ENCODE data around the gene IFNA8. TPM values are rescaled to one million over a fixed set of nuclear protein-coding genes. Genes with fewer than 3 reads are reported as not detected.
"Not testable (repeated sequence)": the region's sequence is repeated elsewhere in the genome, so short reads cannot be mapped to it uniquely, and the experiment has no call there.

Gene IFNA8
- total RNA-seq (2021; fragmentation: NEBNext Ultra II Directional; extraction: Animal tissue kit (Norgen Biotek cat#: 25700)): not detected
- long read RNA-seq: 0 reads

DNA sequence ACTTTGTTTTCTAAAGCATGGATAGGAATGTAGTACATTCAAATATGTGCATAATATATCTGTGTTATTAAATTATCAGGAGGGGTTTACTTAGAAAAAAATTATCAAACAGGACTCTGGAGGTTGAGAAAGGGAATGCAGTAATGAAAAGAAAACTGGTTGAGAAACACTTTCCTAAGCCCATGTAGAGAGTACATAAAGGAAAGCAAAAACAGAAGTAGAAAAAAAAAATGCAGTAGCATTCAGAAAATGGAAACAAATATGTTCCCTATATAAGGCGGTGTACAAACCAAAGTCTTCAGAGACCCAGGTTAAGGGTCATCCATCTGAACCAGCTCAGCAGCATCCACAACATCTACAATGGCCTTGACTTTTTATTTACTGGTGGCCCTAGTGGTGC lies at the start of gene IFNA8:
TSS of gene IFNA8 (plus strand) at position 301 of the 400 bp plus-strand sequence. CDS start at position 361, 60 bp downstream.
- TF ChIP-seq, protein P1, sequence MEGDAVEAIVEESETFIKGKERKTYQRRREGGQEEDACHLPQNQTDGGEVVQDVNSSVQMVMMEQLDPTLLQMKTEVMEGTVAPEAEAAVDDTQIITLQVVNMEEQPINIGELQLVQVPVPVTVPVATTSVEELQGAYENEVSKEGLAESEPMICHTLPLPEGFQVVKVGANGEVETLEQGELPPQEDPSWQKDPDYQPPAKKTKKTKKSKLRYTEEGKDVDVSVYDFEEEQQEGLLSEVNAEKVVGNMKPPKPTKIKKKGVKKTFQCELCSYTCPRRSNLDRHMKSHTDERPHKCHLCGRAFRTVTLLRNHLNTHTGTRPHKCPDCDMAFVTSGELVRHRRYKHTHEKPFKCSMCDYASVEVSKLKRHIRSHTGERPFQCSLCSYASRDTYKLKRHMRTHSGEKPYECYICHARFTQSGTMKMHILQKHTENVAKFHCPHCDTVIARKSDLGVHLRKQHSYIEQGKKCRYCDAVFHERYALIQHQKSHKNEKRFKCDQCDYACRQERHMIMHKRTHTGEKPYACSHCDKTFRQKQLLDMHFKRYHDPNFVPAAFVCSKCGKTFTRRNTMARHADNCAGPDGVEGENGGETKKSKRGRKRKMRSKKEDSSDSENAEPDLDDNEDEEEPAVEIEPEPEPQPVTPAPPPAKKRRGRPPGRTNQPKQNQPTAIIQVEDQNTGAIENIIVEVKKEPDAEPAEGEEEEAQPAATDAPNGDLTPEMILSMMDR (IDR thresholded peaks at IDR 0.05): no peak

GRCh38 chr9:21362287-21362686 lies 46.6 kb upstream of the IFNA8 start:
- no peaks in the 10 kb centered on the region for H3K9me3 Mint-ChIP-seq
- no peaks in the 10 kb centered on the region; the same call in 1 of the 2 replicates for H3K4me1 Mint-ChIP-seq (ENCODE audit: low read depth)
- TF ChIP-seq, protein P1 (IDR thresholded peaks at IDR 0.05): no peak
- H3K36me3 Mint-ChIP-seq (ENCODE audit: low read depth): no peaks in the 10 kb centered on the region
- peaks cover 36% of the 10 kb centered on the region for H3K27me3 Mint-ChIP-seq (ENCODE audit: insufficient read depth)
- H3K27ac Mint-ChIP-seq: no peak overlapping the region
- no peak for DNase-seq
- H3K4me3 Mint-ChIP-seq: no peak overlapping the region

More for the DNA sequence above, at the start of gene IFNA8:
- no peaks in the 10 kb centered on the region for H3K36me3 Mint-ChIP-seq (ENCODE audit: low read depth)
- peaks cover 31% of the 10 kb centered on the region for H3K27me3 Mint-ChIP-seq (ENCODE audit: insufficient read depth)
- H3K27ac Mint-ChIP-seq: no peak within 1 kb of the TSS
- H3K4me3 Mint-ChIP-seq: no peak within 1 kb of the TSS
- no peak for DNase-seq
- H3K9me3 Mint-ChIP-seq: no peaks in the 10 kb centered on the region
- no peaks in the 10 kb centered on the region for H3K4me1 Mint-ChIP-seq (ENCODE audit: low read depth)

- H3K27ac Mint-ChIP-seq; H3K36me3 Mint-ChIP-seq (ENCODE audit: low read depth); H3K4me1 Mint-ChIP-seq (ENCODE audit: low read depth); H3K4me3 Mint-ChIP-seq; DNase-seq; H3K9me3 Mint-ChIP-seq: not testable (repeated sequence)
- H3K27me3 Mint-ChIP-seq (ENCODE audit: insufficient read depth): peaks cover 14% of the 10 kb centered on the region
These were observed 41.7 kb upstream of the IFNA8 start for GRCh38 chr9:21367169-21367568.

DNA sequence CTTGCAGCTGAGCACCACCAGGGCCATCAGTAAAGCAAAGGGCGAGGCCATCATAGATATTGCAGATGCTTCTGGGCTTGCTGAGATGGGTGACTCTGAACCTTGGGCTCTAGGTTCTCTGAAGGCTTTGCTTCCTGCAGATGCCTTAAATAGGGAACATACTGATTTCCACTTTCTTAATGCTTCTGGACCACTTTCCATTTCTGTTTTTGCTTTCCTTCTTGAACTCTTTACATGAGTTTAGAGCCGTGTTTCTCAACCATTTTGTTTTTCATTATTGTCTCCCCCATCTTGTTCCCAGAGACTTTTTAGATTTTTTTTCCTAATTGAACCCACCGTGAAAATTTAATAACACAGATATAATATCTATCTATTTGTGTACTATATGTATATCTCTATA lies 41.0 kb upstream of the IFNA8 start, which contains the start of gene IFNA13:
TSS of gene IFNA13 (minus strand) at position 101 of the 400 bp plus-strand sequence. CDS start at position 54, 47 bp downstream.
- Mint-ChIP-seq H3K9me3 (no peaks in the 10 kb centered on the region), H3K36me3 (ENCODE audit: low read depth) (no peaks in the 10 kb centered on the region), H3K27ac (no peak within 1 kb of the TSS), H3K4me1 (ENCODE audit: low read depth) (no peaks in the 10 kb centered on the region), H3K27me3 (ENCODE audit: insufficient read depth) (peaks cover 14% of the 10 kb centered on the region), H3K4me3 (no peak within 1 kb of the TSS)
- TF ChIP-seq, protein P1 (IDR thresholded peaks at IDR 0.05): no peak
- no peak for DNase-seq

GRCh38 chr9:21371467-21371866 lies 37.5 kb upstream of the IFNA8 start:
- H3K9me3 Mint-ChIP-seq; H3K27ac Mint-ChIP-seq; H3K27me3 Mint-ChIP-seq (ENCODE audit: insufficient read depth); DNase-seq; H3K36me3 Mint-ChIP-seq (ENCODE audit: low read depth); H3K4me3 Mint-ChIP-seq; H3K4me1 Mint-ChIP-seq (ENCODE audit: low read depth): not testable (repeated sequence)

DNA sequence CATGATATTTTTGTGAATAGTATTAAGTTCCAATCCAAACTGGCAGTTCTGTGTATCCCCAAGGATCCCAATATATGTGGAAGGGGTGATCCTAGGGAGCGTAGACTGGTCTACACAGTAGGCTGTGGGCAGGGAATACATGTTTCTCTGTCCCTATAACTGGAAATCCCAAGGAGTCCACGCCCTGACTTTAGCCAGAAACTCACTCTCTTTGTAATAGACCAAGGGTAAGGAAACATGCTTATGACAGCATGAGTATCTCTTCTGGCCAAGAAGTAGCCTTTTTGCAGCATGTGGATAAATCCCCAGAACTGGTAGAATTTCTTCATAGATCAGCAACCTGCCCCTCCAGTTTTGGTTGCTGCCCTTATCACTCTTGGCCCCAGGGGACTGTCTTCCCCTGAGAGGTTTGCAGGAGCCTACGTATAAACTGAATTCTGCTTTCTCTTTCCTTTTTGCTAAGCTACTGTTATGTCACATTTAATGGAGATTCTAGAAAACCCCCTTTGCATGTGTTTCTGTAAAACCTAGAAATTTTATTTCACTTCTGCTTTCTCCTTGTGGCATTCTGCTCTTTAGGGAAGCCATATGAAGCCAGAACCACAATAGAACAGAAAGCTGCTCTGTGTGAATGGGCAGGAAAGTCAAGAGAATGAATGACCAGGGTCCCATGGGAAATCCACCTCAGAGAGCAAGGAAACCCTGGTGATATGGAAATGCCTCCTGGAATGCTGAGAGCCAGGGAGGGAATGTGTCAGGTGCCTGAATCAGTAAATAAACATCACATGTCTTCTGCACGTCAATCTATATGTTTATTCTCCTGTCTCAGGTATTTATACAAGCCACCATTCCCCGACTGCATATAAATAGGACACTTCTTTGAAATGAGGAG lies 27.2 kb upstream of the IFNA8 start:
- peaks cover 30% of the 10 kb centered on the region for H3K27me3 Mint-ChIP-seq (ENCODE audit: insufficient read depth)
- no peak for DNase-seq
- H3K27ac Mint-ChIP-seq: no peak overlapping the region
- no peaks in the 10 kb centered on the region for H3K9me3 Mint-ChIP-seq
- no peaks in the 10 kb centered on the region for H3K36me3 Mint-ChIP-seq (ENCODE audit: low read depth)
- TF ChIP-seq, protein P1 (IDR thresholded peaks at IDR 0.05): no peak
- no peaks in the 10 kb centered on the region for H3K4me1 Mint-ChIP-seq (ENCODE audit: low read depth)
- H3K4me3 Mint-ChIP-seq: no peak overlapping the region
